H1 (cell line): ENCODE data around the gene FIGNL2. TPM values are rescaled to one million over a fixed set of nuclear protein-coding genes. Genes with fewer than 3 reads are reported as not detected.

Source experiments
- CTCF ChIA-PET: fragments of 300-600 bp; sonication (Branson Sonifier 250); formaldehyde crosslinking; loops from one replicate; lab custom pipeline; 2021; ENCODE audit not compliant: partially characterized antibody; lab: Charles Lee
- POLR2A ChIA-PET: fragments of 300-600 bp; sonication (Branson Sonifier 250); formaldehyde crosslinking; loops from one replicate; lab custom pipeline; 2021; ENCODE audit warnings: inconsistent platforms; ENCODE audit not compliant: partially characterized antibody; lab: Charles Lee
- DNase-seq, 2 experiments: peaks; one replicate each; pipeline versions ENCODE4 v3.0.0 to v3.0.0-alpha.2; 2010 to 2022; ENCODE audit warnings: low spot score in 2 of 2, low read depth in 1 of 2, mixed read lengths in 1 of 2
- FAIRE-seq: peaks from 2 replicates; lab custom pipeline; 2011; peaks lifted over from hg19 to GRCh38; lab: Jason Lieb, UNC
- H2AFZ ChIP-seq: 2 replicates; pipeline ENCODE4 v1.8.1; 2012; ENCODE audit warnings: low read length, inconsistent platforms
- H2AK5ac ChIP-seq: 2 replicates; pipeline ENCODE4 v1.6.1; 2013; ENCODE audit warnings: low read depth, low read length
- H2BK120ac ChIP-seq: replicated peaks from 2 replicates; pipeline ENCODE3; 2013; ENCODE audit warnings: low read depth, low read length, inconsistent platforms
- H2BK12ac ChIP-seq: 2 replicates; pipeline ENCODE4 v1.6.1; 2013; ENCODE audit warnings: low read depth, low read length
- H2BK15ac ChIP-seq: 2 replicates; pipeline ENCODE4 v1.6.1; 2013; ENCODE audit warnings: low read length
- H2BK20ac ChIP-seq: 2 replicates; pipeline ENCODE4 v1.6.1; 2013; ENCODE audit warnings: low read length
- H2BK5ac ChIP-seq: 2 replicates; pipeline ENCODE4 v1.6.1; 2013; ENCODE audit warnings: low read depth, low read length
- H3K14ac ChIP-seq: 2 replicates; pipeline ENCODE4 v1.6.1; 2013; ENCODE audit warnings: inconsistent platforms; ENCODE audit not compliant: insufficient read length
- H3K18ac ChIP-seq: 2 replicates; pipeline ENCODE4 v1.6.1; 2013; ENCODE audit warnings: low read length; ENCODE audit errors: extremely low read depth
- H3K23ac ChIP-seq: 2 replicates; pipeline ENCODE4 v1.6.1; 2013; ENCODE audit warnings: inconsistent platforms; ENCODE audit not compliant: insufficient read length
- H3K23me2 ChIP-seq: 2 replicates; pipeline ENCODE4 v1.6.1; 2013; ENCODE audit warnings: low read depth, low read length
- H3K27ac ChIP-seq: 2 replicates; pipeline ENCODE4 v1.6.1; 2011; ENCODE audit warnings: low read depth, low read length, inconsistent platforms
- H3K27me3 ChIP-seq, 4 experiments: replicated peaks in 1 of 4; 1 replicate in 1 of 4; 2 replicates in 3 of 4; pipeline versions ENCODE4 v1.6.1 to v1.8.1; 2011 to 2013; ENCODE audit warnings: low read length in 3 of 4, mild to moderate bottlenecking in 3 of 4, inconsistent platforms in 2 of 4, mixed read lengths in 2 of 4, moderate library complexity in 1 of 4; ENCODE audit not compliant: control insufficient read depth in 3 of 4, insufficient read depth in 3 of 4; ENCODE audit errors: extremely low read depth in 1 of 4
- H3K36me3 ChIP-seq, 4 experiments: 2 replicates each; pipeline versions ENCODE4 v1.6.1 to v1.8.1; 2011 to 2013; ENCODE audit warnings: mild to moderate bottlenecking in 4 of 4, low read length in 3 of 4, moderate library complexity in 2 of 4, control low read depth in 1 of 4, inconsistent platforms in 1 of 4; ENCODE audit not compliant: insufficient read depth in 4 of 4, control insufficient read depth in 2 of 4
- H3K4ac ChIP-seq: replicated peaks from 2 replicates; pipeline ENCODE3; 2013; ENCODE audit warnings: low read length, low read depth, mixed read lengths, inconsistent platforms; ENCODE audit not compliant: insufficient read length
- H3K4me1 ChIP-seq, 4 experiments: replicated peaks in 1 of 4; 1 replicate in 1 of 4; 2 replicates in 3 of 4; pipeline versions ENCODE4 v1.6.1 to v1.8.1; 2011 to 2013; ENCODE audit warnings: low read length in 3 of 4, inconsistent platforms in 2 of 4, mixed read lengths in 1 of 4; ENCODE audit not compliant: insufficient read depth in 4 of 4, control insufficient read depth in 3 of 4
- H3K4me2 ChIP-seq, 2 experiments: 2 replicates each; pipeline versions ENCODE4 v1.6.1 to v1.8.1; 2011 to 2013; ENCODE audit warnings: low read depth in 2 of 2, low read length in 2 of 2, control low read depth in 1 of 2, inconsistent platforms in 1 of 2, mild to moderate bottlenecking in 1 of 2; ENCODE audit not compliant: insufficient read depth in 1 of 2
- H3K4me3 ChIP-seq, 4 experiments: fragments of 200-600, 300-600 bp in 1 of 4; sonication (generic), shearing (Covaris generic), sonication (Bioruptor Twin) in 1 of 4; 2 replicates each; pipeline versions ENCODE4 v1.5.1 to v1.8.1; 2011 to 2016; ENCODE audit warnings: low read length in 4 of 4, low read depth in 3 of 4, control low read depth in 2 of 4, inconsistent platforms in 2 of 4, mild to moderate bottlenecking in 2 of 4, mixed read lengths in 1 of 4, moderate library complexity in 1 of 4; ENCODE audit not compliant: insufficient read depth in 2 of 4; ENCODE audit errors: extremely low read depth in 1 of 4
- H3K56ac ChIP-seq: replicated peaks from 2 replicates; pipeline ENCODE3; 2013; ENCODE audit warnings: low read depth, mild to moderate bottlenecking, mixed read lengths, low read length, inconsistent platforms; ENCODE audit not compliant: insufficient read length
- H3K79me1 ChIP-seq: 2 replicates; pipeline ENCODE4 v1.6.1; 2013; ENCODE audit warnings: low read depth, low read length, control low read depth
- H3K79me2 ChIP-seq, 2 experiments: 2 replicates each; pipeline versions ENCODE4 v1.6.1 to v1.8.1; 2012 to 2013; ENCODE audit warnings: low read length in 2 of 2, mild to moderate bottlenecking in 2 of 2, inconsistent platforms in 1 of 2; ENCODE audit not compliant: insufficient read depth in 2 of 2, control insufficient read depth in 1 of 2
- H3K9ac ChIP-seq, 4 experiments: replicated peaks in 1 of 4; 1 replicate in 1 of 4; 2 replicates in 3 of 4; pipeline versions ENCODE4 v1.6.1 to v1.8.1; 2011 to 2013; ENCODE audit warnings: low read depth in 3 of 4, low read length in 3 of 4, control low read depth in 2 of 4, mild to moderate bottlenecking in 2 of 4, moderate library complexity in 2 of 4, inconsistent platforms in 1 of 4; ENCODE audit errors: extremely low read depth in 1 of 4
- H3K9me3 ChIP-seq, 2 experiments: 2 replicates each; pipeline versions ENCODE4 v1.6.1 to v1.8.1; 2012 to 2013; ENCODE audit warnings: mild to moderate bottlenecking in 2 of 2, moderate library complexity in 2 of 2, control low read depth in 1 of 2, inconsistent platforms in 1 of 2, low read depth in 1 of 2, low read length in 1 of 2, mixed read lengths in 1 of 2; ENCODE audit not compliant: insufficient read depth in 2 of 2
- H4K20me1 ChIP-seq, 2 experiments: replicated peaks in 1 of 2; 2 replicates each; pipeline versions ENCODE3 to v1.8.1; 2011 to 2013; ENCODE audit warnings: inconsistent platforms in 2 of 2, low read length in 2 of 2, mild to moderate bottlenecking in 1 of 2; ENCODE audit not compliant: insufficient read depth in 2 of 2, control insufficient read depth in 1 of 2
- H4K5ac ChIP-seq: 2 replicates; pipeline ENCODE4 v1.6.1; 2013; ENCODE audit warnings: low read length, low read depth, mixed read lengths, inconsistent platforms; ENCODE audit not compliant: insufficient read length
- H4K8ac ChIP-seq: 2 replicates; pipeline ENCODE4 v1.8.0; 2013; ENCODE audit warnings: mild to moderate bottlenecking, moderate library complexity, low read length, inconsistent platforms; ENCODE audit not compliant: insufficient read depth; ENCODE audit errors: extremely low read depth
- H4K91ac ChIP-seq: replicated peaks from 2 replicates; pipeline ENCODE3; 2013; ENCODE audit warnings: low read length, mixed read lengths, inconsistent platforms; ENCODE audit not compliant: insufficient read length
- BCL11A ChIP-seq, 2 experiments: IDR thresholded peaks; one replicate each; pipeline ENCODE4 v1.6.1; 2011; ENCODE audit warnings: low read depth in 2 of 2, low read length in 2 of 2, mild to moderate bottlenecking in 2 of 2
- CBX8 ChIP-seq: fragments of 300-800, 300-1000 bp; sonication (generic); IDR thresholded peaks from 2 replicates; pipeline ENCODE4 v1.7.1; 2016; ENCODE audit warnings: low read depth, low read length, borderline replicate concordance
- CHD1 ChIP-seq: IDR thresholded peaks from 2 replicates; pipeline ENCODE4 v1.6.1; 2012; ENCODE audit warnings: low read depth, low read length, improper control_type of control experiment
- CREB1 ChIP-seq: IDR thresholded peaks from 2 replicates; pipeline ENCODE4 v1.6.1; 2012; ENCODE audit warnings: inconsistent platforms
- EGR1 ChIP-seq: IDR thresholded peaks from 2 replicates; pipeline ENCODE4 v1.6.1; 2011; ENCODE audit warnings: low read depth, low read length, borderline replicate concordance
- HDAC2 ChIP-seq, 2 experiments: fragments of 300-600 bp in 1 of 2; sonication (generic) in 1 of 2; IDR thresholded peaks; 2 replicates each; pipeline ENCODE4 v1.6.1; 2011 to 2012; ENCODE audit warnings: low read depth in 2 of 2, low read length in 2 of 2, mild to moderate bottlenecking in 2 of 2, moderate library complexity in 2 of 2, borderline replicate concordance in 1 of 2, inconsistent platforms in 1 of 2
- PHF8 ChIP-seq: fragments of 200-600 bp; sonication (generic); conservative IDR thresholded peaks from 2 replicates; pipeline ENCODE4 v1.7.1; 2012; ENCODE audit warnings: low read depth, mild to moderate bottlenecking, inconsistent platforms, low read length, moderate library complexity
- POLR2AphosphoS5 ChIP-seq: IDR thresholded peaks from 2 replicates; pipeline ENCODE4 v1.6.1; 2011; ENCODE audit warnings: low read depth, low read length
- RXRA ChIP-seq: IDR thresholded peaks from 2 replicates; pipeline ENCODE4 v1.6.1; 2011; ENCODE audit warnings: low read depth, mild to moderate bottlenecking, low read length, moderate library complexity; ENCODE audit not compliant: insufficient read depth
- SAP30 ChIP-seq: fragments of 300-600 bp; sonication (generic); IDR thresholded peaks from 2 replicates; pipeline ENCODE4 v1.7.1; 2012; ENCODE audit warnings: low read length, moderate library complexity, mild to moderate bottlenecking, inconsistent platforms; ENCODE audit not compliant: insufficient read depth, insufficient replicate concordance
- SIX5 ChIP-seq: IDR thresholded peaks from 2 replicates; pipeline ENCODE4 v1.6.1; 2011; ENCODE audit warnings: mild to moderate bottlenecking, low read depth, low read length
- WGBS, 2 experiments: shearing (Covaris generic) in 1 of 2; methylation state at CpG; one replicate each; pipeline versions ENCODE4 v1.1.6 to v1.1.7; 2013 to 2015; ENCODE audit warnings: low lambda C conversion rate in 2 of 2, mixed read lengths in 2 of 2, inconsistent platforms in 1 of 2, low coverage in 1 of 2, missing lambda C conversion rate in 1 of 2; ENCODE audit not compliant: insufficient replicate concordance in 2 of 2, insufficient coverage in 1 of 2, insufficient read length in 1 of 2; ENCODE audit errors: extremely low coverage in 1 of 2, missing lambda C conversion rate in 1 of 2; 5-methylcytosine and 5-hydroxymethylcytosine counted together
- polyA plus RNA-seq, 7 experiments: library from polyadenylated mRNA; depleted of rRNA in 3 of 7; stranded (reverse) in 5 of 7; unstranded in 2 of 7; fragments of >200 nt in 5 of 7; fragments of 200-250 nt in 2 of 7; gene quantifications; 1 replicate in 5 of 7; 2 replicates in 1 of 7; 4 replicates in 1 of 7; pipeline versions ENCODE4 v1.2.1 to v1.2.3, GENCODE V29; 2011 to 2013; ENCODE audit warnings: missing spikeins in 2 of 7, mixed read lengths in 2 of 7
- total RNA-seq: library from RNA; stranded (reverse); fragmentation: NEBNext Ultra II Directional; extraction: Animal tissue kit (Norgen Biotek cat#: 25700); gene quantifications from 2 replicates; pipeline ENCODE4 v1.2.1, GENCODE V29; 2021

The FIGNL2 gene
- total and polyA plus RNA-seq, 2 of the 8 experiments (the other 6 are each of a cell fraction or from before 2014, with no cell fraction given): 6.5 to 7.1 TPM

DNA sequence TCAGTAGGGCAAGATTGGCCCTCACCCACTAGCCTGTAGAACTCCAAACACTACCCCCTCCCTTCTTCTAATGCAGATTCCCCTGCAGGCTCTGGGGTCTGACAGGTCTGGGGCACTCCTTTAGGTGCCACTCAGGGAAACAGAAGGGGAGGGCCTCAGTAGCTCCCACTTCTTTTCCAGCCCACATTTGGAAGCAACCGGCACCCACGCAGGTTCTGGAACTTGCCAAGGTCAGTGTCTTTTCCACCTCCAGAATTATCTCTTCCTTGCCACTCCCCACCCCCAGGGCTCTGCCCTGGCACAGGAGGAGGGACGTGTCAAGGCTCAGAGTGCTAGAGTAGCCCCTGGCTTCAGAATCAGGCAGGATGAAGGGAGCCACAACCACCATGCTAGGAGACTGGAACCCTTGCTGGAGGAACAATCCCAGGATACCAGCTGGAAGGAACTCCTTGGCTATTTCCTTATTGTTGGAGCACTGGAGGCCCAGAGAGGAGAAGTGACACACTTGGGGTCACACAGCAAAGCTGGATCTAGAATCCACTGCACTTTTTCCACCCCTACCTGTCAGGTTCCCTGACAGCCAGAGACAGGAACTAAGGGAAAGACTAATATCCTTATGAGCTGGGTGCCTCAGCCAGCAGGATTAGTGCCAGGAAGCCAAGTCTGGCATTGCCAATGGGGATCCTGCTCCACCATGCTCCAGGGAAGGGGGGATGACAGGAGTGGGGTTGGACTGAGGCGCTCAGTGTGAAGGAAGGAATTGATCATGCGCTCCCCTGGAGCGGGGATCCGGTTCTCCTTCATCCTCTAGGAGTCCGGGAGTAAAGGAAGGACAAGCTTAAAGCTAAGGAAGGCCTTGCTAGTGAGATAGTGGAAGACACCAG is 1.8 kb upstream of the FIGNL2 start:
- H4K8ac ChIP-seq: peak overlapping the region; percentile 68
- no peak overlapping the region for H3K14ac ChIP-seq
- H2BK120ac ChIP-seq: no peak overlapping the region
- no peak overlapping the region for H3K23ac ChIP-seq
- H2BK12ac ChIP-seq: no peak overlapping the region
- 88% methylated on average over 8 of the region's 8 CpGs; no CpG with 5 or more reads in 1 of the 2 experiments for WGBS, 2 experiments
- H3K56ac ChIP-seq: no peak overlapping the region
- H4K91ac ChIP-seq: no peak overlapping the region
- H3K4me2 ChIP-seq: peak overlapping the region; percentile 78 to 84; a peak in 2 of 4 replicates
- H3K27me3 ChIP-seq: peaks cover 6 to 40% (median 36%) of the 10 kb centered on the region in 4 experiments
- CTCF ChIA-PET: interaction anchor here (0.6 to 8.5 kb wide), 13 partner anchors 8 to 1283 kb away, joined by 3 to 132 read pairs (median 5); no protein-coding TSS in a partner anchor
- no peak overlapping the region for H3K4ac ChIP-seq
- H3K27ac ChIP-seq: no peak overlapping the region
- H2BK20ac ChIP-seq: no peak overlapping the region
- H3K23me2 ChIP-seq: peaks cover 18% of the 10 kb centered on the region; the same call in 1 of the 2 replicates
- H3K4me3 ChIP-seq: peak overlapping the region in 2 of 4 experiments; percentile 69 to 91; a peak in 1 of 8 replicates
- no peaks in the 10 kb centered on the region for H3K9me3 ChIP-seq
- DNase-seq: no peak
- no peak overlapping the region; a peak in 1 of 7 replicates for H3K9ac ChIP-seq
- peak overlapping the region; percentile 72; the same call in 1 of the 2 replicates for H2BK15ac ChIP-seq
- H3K4me1 ChIP-seq: peaks cover 8 to 27% (median 18%) of the 10 kb centered on the region in 4 experiments
- POLR2A ChIA-PET: interaction anchor here (0.6 to 11.0 kb wide), 5 partner anchors 16 to 1034 kb away, joined by 3 to 107 read pairs (median 4); partner anchors contain the start of gene NR4A1
- peaks cover 3% of the 10 kb centered on the region; the same call in 1 of the 2 replicates for H3K79me1 ChIP-seq
- H4K20me1 ChIP-seq: peaks cover 0 to 8% of the 10 kb centered on the region in 2 experiments
- no peak overlapping the region for H2AK5ac ChIP-seq
- FAIRE-seq: no peak
- no peaks in the 10 kb centered on the region for H3K36me3 ChIP-seq
- no peak overlapping the region for H2BK5ac ChIP-seq
- H3K79me2 ChIP-seq: peaks cover 0 to 2% of the 10 kb centered on the region in 2 experiments; a peak in 1 of 4 replicates
- H2AFZ ChIP-seq: no peak overlapping the region
- H3K18ac ChIP-seq: no peak overlapping the region
- H4K5ac ChIP-seq: no peak overlapping the region
- TF ChIP-seq RXRA: no peak
- TF ChIP-seq HDAC2 (IDR thresholded peaks at IDR 0.05; ENCODE audit: borderline replicate concordance in 1 of 2, low read depth in 2 of 2, low read length in 2 of 2): no peak
- no peak for TF ChIP-seq CREB1
- TF ChIP-seq BCL11A (IDR thresholded peaks at IDR 0.05; ENCODE audit: low read depth in 2 of 2, low read length in 2 of 2): no peak
- TF ChIP-seq POLR2AphosphoS5: no peak
- TF ChIP-seq CBX8: no peak
- no peak for TF ChIP-seq SIX5
- TF ChIP-seq CHD1: no peak
- TF ChIP-seq SAP30: no peak
- no peak for TF ChIP-seq PHF8
- no peak for TF ChIP-seq EGR1
